ENCODE results near the gene WLS. TPM values are rescaled to one million over a fixed set of nuclear protein-coding genes. Genes with fewer than 3 reads are reported as not detected.
"Not testable (repeated sequence)": the region's sequence is repeated elsewhere in the genome, so short reads cannot be mapped to it uniquely, and the experiment has no call there.

Gene WLS
- total RNA-seq, 4 donors from 2014 or later, result 34.8 to 78.9 (median 44.4) TPM

- Histone ChIP-seq H3K4me3 (no peak overlapping the region), H3K27me3 (no peaks in the 10 kb centered on the region), H3K27ac (no peak overlapping the region), H3K36me3 (peaks cover 0 to 29% (median 0%) of the 10 kb centered on the region in 3 donors), H3K4me1 (peaks cover 0 to under 1% (median 0%) of the 10 kb centered on the region in 4 donors), H3K9me3 (no peaks in the 10 kb centered on the region)
- no peak for DNase-seq (ENCODE audit: low spot score in 2 of 2)
- WGBS, 2 donors, result 94% methylated on average over 16 of the region's 16 CpGs
- TF ChIP-seq POLR2A (IDR thresholded peaks at IDR 0.05) (no peak), CTCF (IDR thresholded peaks at IDR 0.05) (peak in 1 of 5 experiments; percentile 5), EP300 (IDR thresholded peaks at IDR 0.05) (no peak)
These were observed 69.6 kb downstream of the WLS start for GRCh38 chr1:68162761-68163160.

DNA sequence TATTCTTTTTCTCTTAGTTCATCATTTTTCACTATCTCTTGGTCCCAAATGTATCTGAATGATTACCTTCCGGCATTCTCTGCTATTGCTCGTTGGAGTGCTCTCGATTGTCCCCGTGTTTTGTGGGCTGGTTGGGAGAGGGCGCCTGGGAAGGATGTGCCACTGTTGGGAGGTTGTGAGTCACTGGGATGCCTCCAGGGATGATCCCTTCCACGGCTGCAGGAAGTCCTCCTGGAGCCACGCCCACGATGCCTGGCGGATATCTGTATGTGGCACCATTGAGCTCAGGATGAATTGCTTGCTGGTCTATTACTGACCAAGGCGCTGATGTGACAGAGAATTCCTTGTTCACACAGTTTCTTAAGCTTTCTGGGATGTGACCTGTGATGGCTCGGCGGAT lies 70.7 kb downstream of the WLS start:
- H3K4me1 ChIP-seq; H3K4me3 ChIP-seq; DNase-seq (ENCODE audit: low spot score in 2 of 2); H3K27me3 ChIP-seq; H3K9me3 ChIP-seq; H3K27ac ChIP-seq: not testable (repeated sequence)
- peaks cover 0 to 39% (median 0%) of the 10 kb centered on the region in 3 donors for H3K36me3 ChIP-seq
- WGBS, 2 donors, result 87 to 88% methylated on average over 9 to 11 of the region's 12 CpGs

GRCh38 chr1:68160935-68161334 lies 71.4 kb downstream of the WLS start:
- not testable (repeated sequence) for H3K27ac ChIP-seq; DNase-seq (ENCODE audit: low spot score in 2 of 2); H3K27me3 ChIP-seq; H3K4me3 ChIP-seq; H3K9me3 ChIP-seq; H3K4me1 ChIP-seq
- 65 to 70% methylated on average over 2 of the region's 2 CpGs for WGBS, 2 donors
- H3K36me3 ChIP-seq, result peaks cover 0 to 44% (median 0%) of the 10 kb centered on the region in 3 donors

DNA sequence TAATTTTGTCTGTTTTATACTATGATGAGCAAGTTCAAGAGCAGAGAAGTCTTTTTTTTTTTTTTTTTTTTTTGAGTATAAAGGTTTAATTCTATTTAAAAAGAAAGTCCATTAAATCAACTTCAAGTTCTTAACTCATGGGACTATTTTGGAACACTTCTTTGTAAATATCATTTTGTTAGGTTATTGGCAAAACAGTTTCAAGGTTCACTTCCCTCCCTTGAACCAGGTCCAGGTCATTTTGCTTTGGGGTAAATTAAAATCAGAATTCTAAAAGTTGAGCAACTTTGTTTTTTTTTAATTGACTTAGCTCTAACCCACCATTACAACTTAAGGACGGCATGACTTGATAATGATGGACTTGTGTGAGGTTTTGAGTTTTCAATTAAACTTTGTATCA lies 72.3 kb downstream of the WLS start:
- Histone ChIP-seq H3K4me3 (no peak overlapping the region), H3K9me3 (no peaks in the 10 kb centered on the region), H3K27ac (no peak overlapping the region), H3K4me1 (no peaks in the 10 kb centered on the region), H3K27me3 (no peaks in the 10 kb centered on the region), H3K36me3 (peaks cover 0 to 50% (median 0%) of the 10 kb centered on the region in 3 donors)
- 67 to 71% methylated on average over 1 of the region's 1 CpG for WGBS, 2 donors
- DNase-seq (ENCODE audit: low spot score in 2 of 2), result no peak
- TF ChIP-seq CTCF (IDR thresholded peaks at IDR 0.05), result no peak
- TF ChIP-seq POLR2A (IDR thresholded peaks at IDR 0.05), result no peak
- no peak for TF ChIP-seq EP300 (IDR thresholded peaks at IDR 0.05)

GRCh38 chr1:68158837-68159236 lies 73.5 kb downstream of the WLS start:
- 87 to 96% methylated on average over 8 of the region's 8 CpGs for WGBS, 2 donors
- TF ChIP-seq EP300 (IDR thresholded peaks at IDR 0.05) (no peak), POLR2A (IDR thresholded peaks at IDR 0.05) (no peak), CTCF (IDR thresholded peaks at IDR 0.05) (no peak)
- H3K4me3 ChIP-seq, result no peak overlapping the region
- H3K27ac ChIP-seq, result no peak overlapping the region
- peaks cover 0 to 59% (median 0%) of the 10 kb centered on the region in 3 donors for H3K36me3 ChIP-seq
- H3K4me1 ChIP-seq, result no peaks in the 10 kb centered on the region
- no peak for DNase-seq (ENCODE audit: low spot score in 2 of 2)
- H3K27me3 ChIP-seq, result no peaks in the 10 kb centered on the region
- H3K9me3 ChIP-seq, result no peaks in the 10 kb centered on the region

DNA sequence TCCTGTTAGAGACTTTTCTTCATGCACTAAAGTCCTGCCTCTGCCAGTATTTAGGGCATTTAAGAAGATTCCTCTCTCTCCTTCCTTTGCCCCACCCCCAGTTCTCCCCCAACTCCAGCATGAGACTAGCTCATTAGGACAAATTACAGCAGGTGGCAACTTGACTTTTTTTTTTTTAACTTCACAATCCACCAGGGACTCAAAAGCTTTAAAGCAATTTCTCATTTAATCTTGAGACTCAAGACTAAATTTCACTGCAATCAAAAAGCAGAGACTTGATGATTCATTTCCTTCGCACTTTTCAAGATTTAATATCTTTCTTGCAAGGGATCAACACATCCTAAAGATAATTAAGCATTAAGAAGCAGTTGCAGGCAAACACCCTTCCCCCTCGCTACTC lies 74.9 kb downstream of the WLS start:
- 91 to 96% methylated on average over 2 of the region's 2 CpGs for WGBS, 2 donors
- no peak for DNase-seq (ENCODE audit: low spot score in 2 of 2)
- Histone ChIP-seq H3K4me1 (no peaks in the 10 kb centered on the region), H3K27ac (no peak overlapping the region), H3K4me3 (no peak overlapping the region), H3K9me3 (no peaks in the 10 kb centered on the region), H3K27me3 (no peaks in the 10 kb centered on the region), H3K36me3 (peaks cover 0 to 64% (median 4%) of the 10 kb centered on the region in 3 donors)
- TF ChIP-seq POLR2A (IDR thresholded peaks at IDR 0.05) (no peak), CTCF (IDR thresholded peaks at IDR 0.05) (no peak), EP300 (IDR thresholded peaks at IDR 0.05) (no peak)

Measured in tibial nerve (tissue), 4 donors.